Mucosa of gallbladder (tissue), 1 donor: Measurements from ENCODE around the gene CCDC177. TPM values are rescaled to one million over a fixed set of nuclear protein-coding genes. Genes with fewer than 3 reads are reported as not detected.
"Not testable (repeated sequence)": the region's sequence is repeated elsewhere in the genome, so short reads cannot be mapped to it uniquely, and the experiment has no call there.

ENCODE experiments used
- DNase-seq: peaks from one replicate; pipeline ENCODE4 v3.0.0-alpha.2; 2020; ENCODE audit warnings: low spot score
- total RNA-seq: library from RNA; stranded (reverse); gene quantifications from one replicate; pipeline ENCODE4 v1.2.1, GENCODE V29; 2021
- donor health status: DM: no; HTN: no; CAD: no.

Gene CCDC177
- total RNA-seq, 1 donor from 2014 or later = not detected

DNA sequence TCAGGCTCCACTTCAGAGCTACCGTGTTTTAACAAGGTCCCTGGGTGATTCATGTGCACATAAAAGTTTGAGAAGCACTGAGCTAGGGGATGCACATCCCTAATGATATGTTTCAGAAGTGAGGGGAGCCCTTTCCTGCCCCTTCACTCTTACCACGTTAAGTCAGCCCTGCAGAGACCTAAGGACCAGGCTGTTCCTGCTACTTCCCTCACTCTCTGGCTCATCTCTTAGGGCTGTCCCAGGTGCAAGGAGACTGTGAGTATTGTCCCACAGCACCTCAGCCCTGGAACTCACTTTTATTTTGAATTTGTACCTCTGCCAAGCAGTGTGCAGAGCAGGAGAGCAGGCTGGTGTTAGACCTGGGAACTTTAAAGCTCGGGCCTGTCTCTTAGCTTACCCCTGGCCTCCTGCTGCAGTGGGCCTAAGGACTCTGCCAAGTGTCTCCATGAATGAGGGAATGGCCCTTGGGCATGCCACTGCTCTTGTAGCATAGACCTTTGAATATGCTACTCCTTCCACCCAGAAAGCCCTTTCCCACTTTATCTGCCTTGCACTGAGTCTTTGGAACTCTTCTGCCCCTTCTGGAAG, 25.7 kb upstream of the CCDC177 start:
- DNase-seq = no peak

GRCh38 chr14:69599431-69599830, 24.8 kb upstream of the CCDC177 start:
- not testable (repeated sequence) for DNase-seq

DNA sequence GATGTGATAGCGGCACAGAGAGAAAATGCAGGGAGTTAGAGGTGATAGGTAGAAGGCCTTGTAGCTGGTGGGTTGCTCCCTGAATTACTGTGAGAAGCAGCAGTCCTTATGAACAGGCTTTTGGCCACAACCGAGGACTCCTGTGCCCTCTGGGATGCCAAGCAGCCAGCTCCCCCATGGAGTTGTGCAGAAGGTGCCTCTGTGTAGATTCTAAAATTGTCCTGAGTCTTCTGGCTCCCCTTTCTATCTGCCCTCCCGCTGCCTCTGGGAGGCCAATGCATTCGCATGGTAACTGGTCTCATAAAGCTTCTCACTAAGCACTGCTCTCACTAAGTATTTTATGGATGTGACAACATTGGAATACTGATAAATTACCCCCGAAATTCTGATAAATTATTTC, 20.7 kb upstream of the CCDC177 start:
- no peak for DNase-seq

GRCh38 chr14:69594846-69595245, 20.2 kb upstream of the CCDC177 start:
- no peak for DNase-seq

- peak; percentile 49 for DNase-seq
Measured at GRCh38 chr14:69593018-69593677, 18.5 kb upstream of the CCDC177 start.

- DNase-seq = no peak
Measured at GRCh38 chr14:69591317-69591716, 16.6 kb upstream of the CCDC177 start.

DNA sequence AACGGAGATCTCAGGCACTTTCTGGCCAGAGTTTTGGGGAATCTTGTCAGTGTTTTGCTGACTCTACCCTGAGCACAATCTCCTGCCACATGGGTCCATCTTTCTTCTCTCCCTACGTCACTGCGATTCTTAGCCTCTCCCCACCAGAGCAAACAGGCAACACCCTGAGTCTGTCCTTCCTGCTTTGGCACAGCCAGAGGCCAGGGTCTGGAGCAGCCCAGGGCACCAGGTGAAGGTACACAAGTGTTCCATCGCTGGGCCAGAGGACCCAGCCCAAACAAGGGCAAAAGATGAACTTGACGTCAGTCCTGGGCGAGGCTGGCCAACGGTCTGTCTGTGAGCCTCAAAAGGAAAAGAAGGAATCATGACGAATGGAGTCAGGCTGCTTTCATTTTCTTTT, 12.7 kb upstream of the CCDC177 start:
- DNase-seq = peak; percentile 68

GRCh38 chr14:69586404-69586803, 11.7 kb upstream of the CCDC177 start:
- no peak for DNase-seq

GRCh38 chr14:69584389-69584788, 9.7 kb upstream of the CCDC177 start:
- no peak for DNase-seq

DNA sequence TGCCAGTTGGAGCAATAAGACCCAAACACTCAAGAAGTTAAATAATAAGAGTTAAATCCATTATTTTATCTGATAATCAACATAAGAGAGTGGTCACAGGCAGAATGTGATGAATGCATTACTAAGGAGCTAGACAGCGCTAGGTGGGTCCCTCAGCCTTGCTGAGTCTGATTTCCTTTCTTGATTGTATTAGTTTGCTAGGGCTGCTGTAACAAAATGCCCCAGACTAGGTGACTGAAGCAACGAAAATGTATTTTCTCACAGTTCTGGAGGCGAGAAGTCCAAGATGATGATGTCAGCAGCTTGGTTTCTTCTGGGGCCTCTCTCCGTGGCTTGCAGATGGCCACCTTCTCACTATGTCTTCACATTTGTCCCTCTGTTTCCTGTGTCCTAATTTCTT, 8.2 kb upstream of the CCDC177 start:
- no peak for DNase-seq

- no peak for DNase-seq
Measured at GRCh38 chr14:69582212-69582611, 7.5 kb upstream of the CCDC177 start.

DNA sequence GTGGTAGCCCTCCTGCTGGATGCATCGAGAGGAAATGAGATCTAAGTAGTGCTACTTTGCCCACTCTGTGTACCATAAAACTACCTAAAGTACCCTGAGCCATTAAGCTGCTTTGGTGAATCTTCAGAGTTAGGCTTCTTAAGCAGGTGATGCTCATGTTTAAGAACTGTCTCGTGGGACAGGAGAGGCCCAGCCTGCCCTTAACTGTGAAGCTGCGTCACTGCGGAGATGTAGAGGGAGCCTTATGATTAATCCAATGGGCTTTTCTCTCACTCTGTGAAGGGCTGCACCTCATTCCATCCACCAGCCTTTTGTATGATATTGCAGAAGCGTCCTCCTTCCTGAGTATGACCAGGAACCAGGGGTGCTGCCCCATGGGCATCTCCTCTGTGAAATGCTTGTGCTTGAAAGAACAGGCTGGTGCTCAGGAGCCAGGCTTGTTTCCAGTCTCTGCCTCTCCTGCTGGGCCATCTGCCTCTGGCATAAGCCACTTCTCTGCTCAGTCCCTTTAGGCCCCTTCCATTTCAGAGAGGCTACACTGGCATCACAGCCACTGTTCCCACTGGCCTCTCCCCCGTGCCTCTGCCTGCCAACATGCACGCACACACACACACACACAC, 6.8 kb upstream of the CCDC177 start:
- no peak for DNase-seq

DNA sequence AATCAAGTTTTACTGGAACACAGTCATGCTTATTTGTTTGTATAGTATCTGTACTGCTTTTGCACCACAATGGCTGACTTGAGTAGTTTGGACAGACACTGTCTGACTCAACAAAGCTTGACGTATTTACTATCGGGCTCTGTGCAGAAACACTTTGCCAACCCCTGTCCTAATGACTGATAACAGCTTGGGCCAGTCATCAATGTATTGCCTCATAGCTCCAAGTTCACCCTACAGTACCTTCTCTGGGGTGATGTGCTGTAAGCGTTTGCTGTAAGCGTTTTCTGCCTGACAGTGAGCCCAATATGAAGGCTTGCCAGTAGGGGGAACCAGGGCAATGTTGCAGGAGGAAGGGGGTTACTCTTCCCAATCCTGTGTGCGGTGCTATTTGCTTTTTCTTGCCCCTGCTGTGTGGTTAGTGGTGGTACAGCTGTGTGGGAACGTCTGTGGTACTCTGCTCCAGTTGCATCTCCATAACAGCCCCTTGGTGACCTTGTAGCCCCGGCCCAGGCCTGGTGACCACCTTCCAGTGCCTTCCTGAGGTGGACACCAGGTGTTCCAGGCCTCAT, 5.4 kb upstream of the CCDC177 start:
- peak; percentile 40 for DNase-seq

- no peak for DNase-seq
Measured at GRCh38 chr14:69579476-69579875, 4.8 kb upstream of the CCDC177 start.

DNA sequence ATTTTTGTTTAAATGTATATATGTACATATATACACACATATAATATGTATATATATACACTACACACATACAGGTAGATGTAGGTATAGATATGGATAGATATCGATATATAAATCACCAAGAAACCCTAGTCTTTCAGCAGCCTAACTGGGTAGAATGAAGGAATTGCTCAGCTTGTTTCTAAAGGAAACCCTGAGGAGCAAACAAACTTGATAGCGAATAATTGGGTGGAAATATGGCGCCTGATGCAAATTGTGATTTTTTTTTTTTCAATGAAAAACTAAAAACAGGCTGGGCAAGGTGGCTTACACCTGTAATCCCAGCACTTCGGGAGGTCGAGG, 254 bp upstream of the CCDC177 start:
- DNase-seq = no peak

- DNase-seq = no peak
Measured at GRCh38 chr14:69573831-69574262, 824 bp downstream of the CCDC177 start.

- DNase-seq = no peak
Measured at GRCh38 chr14:69573205-69573830, 1.4 kb downstream of the CCDC177 start.

- no peak for DNase-seq
Measured at GRCh38 chr14:69572841-69573135, 1.9 kb downstream of the CCDC177 start.

DNA sequence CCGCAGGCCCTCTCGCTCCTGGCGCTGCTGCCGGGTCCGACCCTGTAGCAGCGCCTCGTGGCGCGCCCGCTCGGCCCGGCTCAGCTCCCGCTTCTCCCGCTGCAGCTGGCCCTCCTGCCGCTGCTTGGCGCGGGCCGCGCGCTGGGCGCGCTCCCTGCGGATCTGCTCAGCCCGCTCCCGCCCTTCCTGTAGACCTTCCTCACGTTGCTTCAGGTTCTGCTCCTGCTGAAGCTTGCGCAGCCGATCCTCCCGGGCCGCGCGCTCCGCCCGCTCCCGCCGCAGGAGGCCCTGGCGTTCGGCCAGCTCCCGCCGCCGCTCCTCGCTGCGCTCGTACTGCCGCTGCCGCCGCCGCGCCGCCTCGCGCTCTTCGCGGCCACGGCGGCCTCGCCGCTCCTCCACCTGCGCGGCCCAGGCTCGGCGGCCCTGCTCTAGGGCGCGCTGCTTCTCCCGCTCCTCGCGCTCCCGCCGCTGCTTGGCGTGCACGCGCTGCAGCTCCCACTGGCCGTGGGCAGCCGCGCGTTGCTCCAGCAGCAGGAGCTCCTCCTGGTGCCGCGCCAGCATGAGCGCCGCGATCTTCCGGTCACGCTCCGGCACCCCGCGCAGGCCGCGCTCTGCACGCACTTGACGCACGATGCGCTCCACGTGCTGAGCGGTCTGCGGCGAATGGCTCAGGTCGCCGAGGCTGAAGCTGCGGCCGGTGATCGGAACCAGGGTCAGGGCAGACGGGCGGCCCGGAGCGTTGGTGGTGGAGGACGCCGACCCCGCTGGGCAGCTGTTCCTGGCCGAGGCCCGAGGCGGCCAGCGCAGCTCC, 2.4 kb downstream of the CCDC177 start:
- no peak for DNase-seq

DNA sequence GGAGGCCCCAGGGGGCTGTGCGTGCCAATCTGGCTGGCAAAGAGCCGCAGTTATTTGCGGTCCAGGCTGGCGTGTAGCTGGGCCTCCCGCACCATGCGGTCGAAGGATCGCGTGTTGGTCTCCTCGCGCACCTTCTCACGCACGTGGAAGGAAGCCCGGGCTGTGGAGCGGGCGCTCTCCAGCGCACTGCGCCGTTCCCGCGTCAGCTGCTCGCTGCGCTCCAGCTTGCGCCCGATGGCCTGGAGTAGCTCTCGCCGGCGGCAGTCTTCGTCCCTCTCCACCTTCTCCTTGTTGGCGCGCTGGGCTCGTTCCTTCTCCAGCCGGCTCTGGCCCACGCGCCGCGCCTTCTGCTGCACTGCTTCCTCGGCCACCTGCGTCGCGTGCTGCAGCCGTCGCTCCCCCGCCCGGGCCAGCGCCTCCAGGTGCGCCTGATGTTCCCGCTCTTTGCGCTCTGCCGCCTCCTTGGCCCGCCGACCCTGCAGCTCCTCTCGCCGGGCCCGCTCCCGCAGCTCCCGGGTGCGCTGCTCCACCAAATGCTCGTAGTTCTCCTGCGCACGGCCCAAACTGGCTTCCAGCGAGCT, 3.1 kb downstream of the CCDC177 start:
- no peak for DNase-seq

DNA sequence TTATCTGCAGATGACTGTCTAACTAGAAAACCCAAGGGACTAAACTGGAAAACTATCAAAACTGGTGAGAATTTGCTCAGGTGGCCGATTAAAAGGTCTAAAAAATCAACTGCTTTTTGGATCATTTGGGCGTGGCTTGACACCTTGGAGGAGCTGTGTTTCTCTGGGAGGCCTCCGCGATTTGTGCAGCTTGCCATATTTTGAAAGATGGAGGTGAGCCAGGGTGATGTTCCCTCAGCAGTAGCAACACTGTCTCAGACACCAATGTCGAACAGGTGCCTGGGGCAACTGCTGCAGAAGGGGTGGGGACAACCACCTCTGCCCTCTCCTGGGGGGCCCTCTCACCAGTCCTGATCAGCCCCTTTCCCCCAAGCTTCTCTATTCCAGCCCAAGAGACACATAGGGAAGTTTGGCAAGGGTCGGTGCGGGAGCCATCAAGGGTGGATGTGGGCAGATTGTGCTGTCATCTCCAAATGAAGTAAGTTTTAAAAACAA, 3.8 kb downstream of the CCDC177 start:
- no peak for DNase-seq
